Epithelial cell of proximal tubule (primary cell): Measurements from ENCODE around the gene PTK6. TPM values are rescaled to one million over a fixed set of nuclear protein-coding genes. Genes with fewer than 3 reads are reported as not detected.

Experiments
- DNase-seq: peaks from one replicate; pipeline ENCODE4 v3.0.0-alpha.2; 2011; ENCODE audit warnings: low read depth
- H3K4me3 ChIP-seq: 2 replicates; pipeline ENCODE4 v1.5.1; 2011; ENCODE audit warnings: low read depth, mild to moderate bottlenecking, low read length
- CTCF ChIP-seq: conservative IDR thresholded peaks from 2 replicates; pipeline ENCODE4 v1.5.1; 2012; ENCODE audit warnings: low read depth, mild to moderate bottlenecking, low read length
- total RNA-seq: library from RNA; depleted of rRNA; stranded (reverse); fragments of >200 nt; gene quantifications from 2 replicates; pipeline ENCODE4 v1.2.3, GENCODE V29; 2015

Gene PTK6
- total RNA-seq, 1 donor from 2014 or later, result not detected

DNA sequence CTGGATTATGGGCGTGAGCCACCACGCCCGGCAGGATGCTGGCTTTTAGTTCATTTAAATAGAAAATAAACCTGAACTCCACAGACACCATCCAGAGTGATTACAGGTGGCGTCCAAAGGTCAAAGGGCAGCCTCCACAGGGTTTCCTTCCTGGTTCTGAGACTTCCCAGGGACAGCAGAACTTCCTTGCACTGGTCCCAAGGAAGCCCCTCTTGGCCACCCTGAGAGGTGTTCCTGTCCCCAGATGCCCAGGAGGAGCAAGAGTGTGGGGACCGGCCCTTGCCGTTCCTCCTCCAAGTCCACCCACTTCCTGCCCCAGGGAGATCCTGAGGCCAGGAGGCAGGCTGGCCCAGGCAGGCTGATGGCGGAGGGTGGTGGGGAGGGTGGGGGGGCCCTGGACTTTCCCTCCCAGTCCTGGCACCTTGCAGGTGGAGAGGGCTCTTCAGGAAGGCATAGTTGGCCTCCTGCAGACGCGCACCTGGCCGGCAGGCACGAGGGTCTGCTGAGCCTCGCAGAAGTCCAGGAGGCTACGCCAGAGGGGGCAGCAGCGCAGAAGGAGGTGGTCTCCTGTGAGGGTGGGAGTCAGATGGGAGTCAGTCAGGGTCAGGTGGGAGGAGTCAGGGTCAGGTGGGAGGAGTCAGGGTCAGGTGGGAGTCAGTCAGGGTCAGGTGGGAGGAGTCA, 21.8 kb upstream of the PTK6 start:
- no peak overlapping the region for H3K4me3 ChIP-seq
- no peak for TF ChIP-seq CTCF
- no peak for DNase-seq

GRCh38 chr20:63557481-63557891, 20.3 kb upstream of the PTK6 start:
- TF ChIP-seq CTCF, result no peak
- no peak overlapping the region for H3K4me3 ChIP-seq
- DNase-seq, result no peak

- no peak for TF ChIP-seq CTCF
- no peak overlapping the region for H3K4me3 ChIP-seq
- DNase-seq, result no peak
Measured at GRCh38 chr20:63556873-63557478, 19.8 kb upstream of the PTK6 start.

GRCh38 chr20:63555661-63556381, 18.6 kb upstream of the PTK6 start:
- DNase-seq, result no peak
- no peak overlapping the region for H3K4me3 ChIP-seq
- no peak for TF ChIP-seq CTCF

DNA sequence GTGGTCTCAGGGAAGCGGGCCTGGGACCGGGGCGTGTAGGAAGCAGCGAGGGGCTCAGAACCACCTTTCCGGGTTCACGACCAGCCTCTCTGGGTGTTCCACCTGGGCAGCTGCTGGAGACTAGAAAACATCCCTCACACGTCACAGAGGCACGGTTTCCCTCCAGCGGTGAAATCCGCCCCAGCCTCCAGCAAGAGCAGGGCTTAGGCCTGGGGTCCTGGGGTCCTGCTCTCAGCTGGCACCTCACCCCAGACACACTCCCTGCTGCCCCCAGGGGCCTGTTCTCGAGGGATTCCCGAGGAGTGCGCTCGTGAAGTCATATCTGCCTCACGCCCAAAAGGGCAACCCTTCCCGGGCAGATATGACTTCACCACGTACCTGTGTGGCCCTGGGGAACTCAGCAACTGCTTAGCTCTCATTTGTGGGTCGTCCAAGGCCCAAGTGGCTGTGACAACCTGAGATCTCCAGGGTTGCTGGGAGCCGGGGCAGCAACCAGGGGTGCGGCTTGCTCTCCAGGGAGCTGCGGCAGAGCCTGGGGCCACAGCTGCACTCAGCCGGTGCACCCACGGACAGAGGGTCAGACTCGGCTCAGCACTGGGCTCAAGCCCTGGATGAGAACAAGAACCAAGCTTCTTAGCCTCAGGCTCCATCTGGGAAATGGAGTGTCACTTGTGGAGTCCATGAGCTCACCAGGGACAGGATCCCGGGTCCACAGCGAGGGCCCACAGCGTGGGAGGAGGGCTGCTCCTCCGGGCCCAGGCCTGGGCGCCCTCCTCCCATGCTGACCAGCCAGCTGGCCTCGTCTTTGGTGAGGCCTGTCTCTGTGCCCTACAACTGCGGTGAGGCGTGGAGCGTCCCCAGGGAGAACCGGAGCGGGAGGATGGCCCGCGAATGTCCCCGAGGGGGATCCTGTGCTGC, 17.4 kb upstream of the PTK6 start:
- no peak for TF ChIP-seq CTCF
- no peak for DNase-seq
- H3K4me3 ChIP-seq, result peak overlapping the region; percentile 67

GRCh38 chr20:63553933-63554290, 16.7 kb upstream of the PTK6 start, which contains the start of gene FNDC11:
Gene FNDC11 (plus strand): TSS chr20:63554159. CDS start chr20:63555664, 1,505 bp downstream.
- no peak for DNase-seq
- H3K4me3 ChIP-seq, result peak within 1 kb of the TSS; percentile 67
- TF ChIP-seq CTCF, result no peak
